Gastroesophageal sphincter (tissue), 4 donors: Measurements from ENCODE around the gene CACNA1F. TPM values are rescaled to one million over a fixed set of nuclear protein-coding genes. Genes with fewer than 3 reads are reported as not detected.

Source experiments
- ATAC-seq: fragments of 150-250 bp; one replicate; pipeline ENCODE4 v1.9.1; 2016; ENCODE audit warnings: mild to moderate bottlenecking, moderate library complexity
- H3K27ac ChIP-seq, 4 donors: fragments of 200-600 bp; sonication (generic) in 3 of 4; 1 replicate in 3 of 4; 2 replicates in 1 of 4; pipeline ENCODE4 v1.5.1; 2016 to 2019
- H3K27me3 ChIP-seq: fragments of 200-600 bp; sonication (generic); one replicate; pipeline ENCODE4 v1.5.1; 2019
- H3K36me3 ChIP-seq, 2 donors: fragments of 200-600 bp; sonication (generic); one replicate each; pipeline ENCODE4 v1.5.1; 2019; ENCODE audit warnings: control low read depth in 1 of 2
- H3K4me1 ChIP-seq, 3 donors: fragments of 200-600 bp; sonication (generic); 1 replicate in 2 of 3; 2 replicates in 1 of 3; pipeline ENCODE4 v1.5.1; 2016 to 2019; ENCODE audit warnings: control low read depth in 2 of 3
- H3K4me3 ChIP-seq, 2 donors: fragments of 200-600 bp; sonication (generic); one replicate each; pipeline ENCODE4 v1.5.1; 2019; ENCODE audit warnings: mild to moderate bottlenecking in 1 of 2, moderate library complexity in 1 of 2
- H3K9me3 ChIP-seq, 3 donors: fragments of 200-600 bp; sonication (generic); one replicate each; pipeline ENCODE4 v1.5.1; 2017 to 2019; ENCODE audit warnings: control low read depth in 2 of 3
- EP300 ChIP-seq: sonication (generic); formaldehyde crosslinking; IDR thresholded peaks from one replicate; pipeline ENCODE4 v1.6.1; 2017; ENCODE audit warnings: antibody characterized with exemption, mild to moderate bottlenecking
- POLR2A ChIP-seq, 2 donors: fragments of 450-650 bp; IDR thresholded peaks; one replicate each; pipeline ENCODE4 v1.6.1; 2017; ENCODE audit warnings: antibody characterized with exemption in 2 of 2, mild to moderate bottlenecking in 2 of 2, moderate library complexity in 1 of 2
- POLR2AphosphoS5 ChIP-seq: sonication (generic); formaldehyde crosslinking; IDR thresholded peaks from one replicate; pipeline ENCODE4 v1.6.1; 2017; ENCODE audit warnings: antibody characterized with exemption
- WGBS, 2 donors: methylation state at CpG; one replicate each; pipeline ENCODE4 v1.1.5; 2018; ENCODE audit warnings: low coverage in 1 of 2; 5-methylcytosine and 5-hydroxymethylcytosine counted together
- total RNA-seq, 4 donors: library from RNA; depleted of rRNA; stranded (reverse); fragments of >200 nt; gene quantifications; one replicate each; pipeline ENCODE4 v1.1.0, GENCODE V29; 2016
- TF ChIP-seq, protein P1 (sequence below), 4 experiments: fragments of 200-600 bp in 2 of 4; fragments of 450-650 bp in 2 of 4; sonication (generic) in 1 of 4; IDR thresholded peaks; one replicate each; pipeline ENCODE4 v1.5.1; 2017 to 2019; ENCODE audit warnings: antibody characterized with exemption in 4 of 4, mild to moderate bottlenecking in 2 of 4, moderate library complexity in 2 of 4

CACNA1F gene
- total RNA-seq, 4 donors from 2014 or later, result 1.7 TPM; not detected in 3

DNA sequence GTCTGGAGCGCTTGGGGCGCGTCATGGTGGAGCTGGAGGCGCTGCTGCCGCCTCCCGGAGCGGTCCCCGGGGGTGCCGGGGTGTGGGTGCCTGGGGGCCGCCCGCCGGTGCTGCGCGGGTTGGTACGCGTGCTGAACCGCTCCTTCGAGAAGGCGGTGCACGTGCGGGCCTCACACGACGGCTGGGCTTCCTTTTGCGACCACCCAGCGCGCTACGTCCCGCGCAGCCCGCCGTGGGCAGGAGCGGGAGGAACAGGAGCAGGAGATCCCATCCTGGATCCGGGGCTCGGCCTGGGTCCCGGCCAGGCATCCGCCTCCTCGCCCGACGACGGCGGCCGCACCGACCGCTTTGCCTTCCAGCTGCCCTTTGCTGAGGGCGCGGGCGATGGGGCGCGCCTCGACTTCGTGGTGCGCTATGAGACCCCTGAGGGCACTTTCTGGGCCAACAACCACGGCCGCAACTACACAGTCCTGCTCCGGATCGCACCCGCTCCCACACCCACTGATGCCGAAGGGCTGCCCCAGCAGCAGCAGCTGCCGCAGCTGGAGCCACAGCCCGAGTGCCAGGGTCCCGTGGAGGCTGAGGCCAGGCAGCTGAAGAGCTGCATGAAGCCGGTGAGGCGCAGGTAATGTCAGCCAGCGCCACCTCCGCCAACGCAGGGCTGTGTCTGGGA lies 37.2 kb upstream of the CACNA1F start:
- 93% methylated on average over 8 of the region's 66 CpGs; no CpG with 5 or more reads in 1 of the 2 donors for WGBS, 2 donors
- no peaks in the 10 kb centered on the region for H3K9me3 ChIP-seq
- ATAC-seq, result no peak
- H3K27me3 ChIP-seq, result no peaks in the 10 kb centered on the region
- H3K27ac ChIP-seq, result peak overlapping the region; percentile 89 to 97 (median 92)
- H3K36me3 ChIP-seq, result no peaks in the 10 kb centered on the region
- peak overlapping the region; percentile 77 to 83 for H3K4me3 ChIP-seq
- peaks cover 0 to 45% (median 7%) of the 10 kb centered on the region in 3 donors for H3K4me1 ChIP-seq
- TF ChIP-seq POLR2AphosphoS5 (no peak), EP300 (no peak), POLR2A (IDR thresholded peaks at IDR 0.05) (no peak)
- TF ChIP-seq, protein P1, sequence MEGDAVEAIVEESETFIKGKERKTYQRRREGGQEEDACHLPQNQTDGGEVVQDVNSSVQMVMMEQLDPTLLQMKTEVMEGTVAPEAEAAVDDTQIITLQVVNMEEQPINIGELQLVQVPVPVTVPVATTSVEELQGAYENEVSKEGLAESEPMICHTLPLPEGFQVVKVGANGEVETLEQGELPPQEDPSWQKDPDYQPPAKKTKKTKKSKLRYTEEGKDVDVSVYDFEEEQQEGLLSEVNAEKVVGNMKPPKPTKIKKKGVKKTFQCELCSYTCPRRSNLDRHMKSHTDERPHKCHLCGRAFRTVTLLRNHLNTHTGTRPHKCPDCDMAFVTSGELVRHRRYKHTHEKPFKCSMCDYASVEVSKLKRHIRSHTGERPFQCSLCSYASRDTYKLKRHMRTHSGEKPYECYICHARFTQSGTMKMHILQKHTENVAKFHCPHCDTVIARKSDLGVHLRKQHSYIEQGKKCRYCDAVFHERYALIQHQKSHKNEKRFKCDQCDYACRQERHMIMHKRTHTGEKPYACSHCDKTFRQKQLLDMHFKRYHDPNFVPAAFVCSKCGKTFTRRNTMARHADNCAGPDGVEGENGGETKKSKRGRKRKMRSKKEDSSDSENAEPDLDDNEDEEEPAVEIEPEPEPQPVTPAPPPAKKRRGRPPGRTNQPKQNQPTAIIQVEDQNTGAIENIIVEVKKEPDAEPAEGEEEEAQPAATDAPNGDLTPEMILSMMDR (IDR thresholded peaks at IDR 0.05), result no peak

DNA sequence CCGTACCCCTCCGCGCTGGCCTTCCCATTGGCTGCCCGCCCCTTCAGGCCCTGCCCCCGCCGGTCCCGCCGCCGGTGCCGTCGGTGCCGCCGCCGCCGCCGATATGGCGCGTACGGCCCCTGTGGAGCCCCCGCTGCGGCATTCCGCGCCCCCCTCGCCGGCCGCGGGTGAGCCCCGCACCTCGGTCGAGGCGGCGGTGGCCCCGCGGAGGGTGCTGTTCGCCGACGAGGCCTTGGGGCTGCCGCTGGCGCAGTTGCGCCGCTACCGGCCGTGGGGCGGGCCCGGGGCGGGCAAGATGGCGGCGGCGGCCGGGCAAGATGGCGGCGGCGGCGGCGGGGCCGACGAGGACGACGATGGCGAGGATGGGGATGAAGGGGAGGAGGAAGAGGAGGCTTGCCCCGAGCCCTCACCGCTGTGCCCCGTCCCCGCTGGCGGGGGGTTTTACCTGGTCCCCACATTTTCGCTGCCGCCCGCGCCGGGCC lies 36.7 kb upstream of the CACNA1F start, which contains the start of gene PPP1R3F:
PPP1R3F (plus strand) TSS at position 27 of the 482 bp plus-strand sequence; CDS start at position 104, 77 bp downstream.
- Histone ChIP-seq H3K4me1 (peaks cover 0 to 45% (median 7%) of the 10 kb centered on the region in 3 donors), H3K4me3 (peak within 1 kb of the TSS; percentile 77 to 83), H3K36me3 (no peaks in the 10 kb centered on the region), H3K27me3 (no peaks in the 10 kb centered on the region), H3K27ac (peak within 1 kb of the TSS; percentile 89 to 97 (median 92)), H3K9me3 (no peaks in the 10 kb centered on the region)
- ATAC-seq, result peak; percentile 22
- TF ChIP-seq, protein P1 (IDR thresholded peaks at IDR 0.05), result peak in 1 of 4 experiments; percentile 4
- TF ChIP-seq EP300 (no peak), POLR2AphosphoS5 (peak; percentile 23), POLR2A (IDR thresholded peaks at IDR 0.05) (peak; percentile 63 to 70)
- WGBS, 2 donors, result no CpG with 5 or more reads among the region's 70 CpGs

DNA sequence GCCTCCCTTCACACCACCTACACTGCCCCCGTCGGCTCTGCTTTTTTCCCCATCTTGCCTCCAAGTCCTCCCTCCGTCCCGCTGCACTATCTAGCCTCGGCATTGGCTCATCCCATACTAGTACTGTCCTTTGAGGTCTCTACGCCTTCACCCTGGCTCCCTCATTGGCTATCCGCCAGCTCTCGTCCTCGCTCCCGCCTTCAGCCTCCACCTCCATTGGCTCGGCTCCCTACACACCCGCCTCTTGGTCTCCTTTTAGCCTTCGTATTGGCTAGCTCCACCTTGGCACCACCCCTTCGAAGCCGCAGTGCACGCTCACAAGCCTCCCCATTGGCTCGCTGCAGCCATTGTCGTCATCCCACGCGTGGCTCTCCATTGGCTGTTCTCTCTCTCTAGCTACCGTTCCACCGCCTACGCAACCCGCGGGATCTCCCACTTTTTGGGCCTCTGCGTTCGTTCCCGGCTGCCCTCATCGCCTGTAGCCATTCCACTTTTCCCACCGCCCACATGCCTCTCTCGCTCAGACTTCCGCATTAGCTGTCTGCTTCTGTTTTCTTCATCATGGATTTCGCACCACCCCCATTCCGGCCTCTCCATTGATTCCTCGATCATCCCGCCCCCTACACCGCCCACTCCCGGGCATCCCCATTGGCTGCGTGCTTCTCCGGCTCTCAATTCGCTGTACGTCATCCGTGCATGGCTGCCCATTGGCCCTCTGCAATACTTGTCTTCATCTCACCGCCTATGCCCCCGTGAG lies 36.0 kb upstream of the CACNA1F start:
- 1 to 50% methylated on average over 29 to 31 of the region's 45 CpGs for WGBS, 2 donors
- no peaks in the 10 kb centered on the region for H3K36me3 ChIP-seq
- peak; percentile 95 for ATAC-seq
- H3K9me3 ChIP-seq, result no peaks in the 10 kb centered on the region
- peak in 1 of 2 donors; percentile 23 for TF ChIP-seq POLR2A (IDR thresholded peaks at IDR 0.05)
- TF ChIP-seq POLR2AphosphoS5, result peak; percentile 75
- TF ChIP-seq EP300, result no peak
- peaks cover 0 to 39% (median 7%) of the 10 kb centered on the region in 3 donors for H3K4me1 ChIP-seq
- H3K27me3 ChIP-seq, result no peaks in the 10 kb centered on the region
- peak overlapping the region; percentile 78 to 97 (median 92) for H3K27ac ChIP-seq
- H3K4me3 ChIP-seq, result peak overlapping the region; percentile 40 to 77

DNA sequence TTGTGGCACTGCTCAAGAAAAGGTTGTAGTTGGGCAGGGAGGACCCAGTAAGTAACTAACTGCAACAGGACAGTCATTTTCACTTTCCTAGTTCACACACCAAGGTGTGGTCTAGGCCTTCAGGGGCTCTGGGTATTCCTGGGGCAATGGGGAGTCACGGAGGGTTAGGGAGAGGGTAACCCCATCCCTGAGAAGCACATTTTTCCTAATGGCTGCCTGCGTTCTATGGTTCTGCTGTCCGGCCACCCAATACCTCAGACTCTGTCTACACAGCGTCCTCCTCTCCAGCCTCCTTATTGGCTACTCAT lies 35.5 kb upstream of the CACNA1F start:
- Histone ChIP-seq H3K9me3 (no peaks in the 10 kb centered on the region), H3K27me3 (no peaks in the 10 kb centered on the region), H3K4me1 (peaks cover 0 to 34% (median 7%) of the 10 kb centered on the region in 3 donors), H3K4me3 (peak overlapping the region; percentile 40 to 77), H3K36me3 (no peaks in the 10 kb centered on the region), H3K27ac (peak overlapping the region; percentile 78 to 97 (median 92))
- ATAC-seq, result no peak
- 10% methylated on average over 4 of the region's 4 CpGs; no CpG with 5 or more reads in 1 of the 2 donors for WGBS, 2 donors
- TF ChIP-seq, protein P1 (IDR thresholded peaks at IDR 0.05), result no peak
- no peak for TF ChIP-seq POLR2A (IDR thresholded peaks at IDR 0.05)
- no peak for TF ChIP-seq POLR2AphosphoS5
- no peak for TF ChIP-seq EP300
